Retinal pigment epithelial cell (primary cell): Measurements from ENCODE around the gene ARHGEF6.
A peak's percentile ranks its signal among the peaks of the same experiment; 100 is the strongest.

Source experiments
- DNase-seq: peaks from one replicate; pipeline ENCODE4 v3.0.0-alpha.2; 2010; ENCODE audit warnings: low read depth
- H3K4me3 ChIP-seq: 2 replicates; pipeline ENCODE4 v1.5.1; 2011; ENCODE audit warnings: mild to moderate bottlenecking, low read length, control low read depth, moderate library complexity
- TF ChIP-seq, protein P1 (sequence below): conservative IDR thresholded peaks from 2 replicates; pipeline ENCODE4 v1.5.1; 2011; ENCODE audit warnings: low read depth, low read length, control low read depth, inconsistent platforms

The ARHGEF6 gene

GRCh38 chrX:136733613-136734012, 47.1 kb downstream of the ARHGEF6 start:
- TF ChIP-seq, protein P1, sequence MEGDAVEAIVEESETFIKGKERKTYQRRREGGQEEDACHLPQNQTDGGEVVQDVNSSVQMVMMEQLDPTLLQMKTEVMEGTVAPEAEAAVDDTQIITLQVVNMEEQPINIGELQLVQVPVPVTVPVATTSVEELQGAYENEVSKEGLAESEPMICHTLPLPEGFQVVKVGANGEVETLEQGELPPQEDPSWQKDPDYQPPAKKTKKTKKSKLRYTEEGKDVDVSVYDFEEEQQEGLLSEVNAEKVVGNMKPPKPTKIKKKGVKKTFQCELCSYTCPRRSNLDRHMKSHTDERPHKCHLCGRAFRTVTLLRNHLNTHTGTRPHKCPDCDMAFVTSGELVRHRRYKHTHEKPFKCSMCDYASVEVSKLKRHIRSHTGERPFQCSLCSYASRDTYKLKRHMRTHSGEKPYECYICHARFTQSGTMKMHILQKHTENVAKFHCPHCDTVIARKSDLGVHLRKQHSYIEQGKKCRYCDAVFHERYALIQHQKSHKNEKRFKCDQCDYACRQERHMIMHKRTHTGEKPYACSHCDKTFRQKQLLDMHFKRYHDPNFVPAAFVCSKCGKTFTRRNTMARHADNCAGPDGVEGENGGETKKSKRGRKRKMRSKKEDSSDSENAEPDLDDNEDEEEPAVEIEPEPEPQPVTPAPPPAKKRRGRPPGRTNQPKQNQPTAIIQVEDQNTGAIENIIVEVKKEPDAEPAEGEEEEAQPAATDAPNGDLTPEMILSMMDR = no peak
- no peak for DNase-seq
- H3K4me3 ChIP-seq = no peak overlapping the region

DNA sequence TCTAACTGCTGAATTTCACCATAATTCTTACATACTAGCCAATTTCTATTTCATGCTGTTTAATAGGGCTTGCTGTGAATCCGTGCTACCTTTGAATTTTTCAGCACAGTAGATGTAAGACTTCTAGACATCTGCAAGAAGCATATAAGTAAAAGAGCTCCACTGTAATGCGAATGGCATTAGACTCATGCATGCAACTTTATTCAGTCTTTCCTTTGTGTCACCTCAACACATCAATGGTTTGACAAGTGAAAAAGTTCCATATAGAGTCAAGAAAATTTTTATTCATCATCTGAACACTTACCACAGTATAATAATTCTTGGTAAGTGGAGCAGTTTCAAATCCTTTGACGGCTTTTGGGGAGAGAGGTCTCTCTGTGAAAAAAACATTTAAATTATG, 48.9 kb downstream of the ARHGEF6 start:
- H3K4me3 ChIP-seq = no peak overlapping the region
- DNase-seq = no peak
- TF ChIP-seq, protein P1 = no peak

GRCh38 chrX:136731207-136731782, 49.4 kb downstream of the ARHGEF6 start:
- DNase-seq = no peak
- TF ChIP-seq, protein P1 = no peak
- H3K4me3 ChIP-seq = no peak overlapping the region

GRCh38 chrX:136728393-136728792, 52.3 kb downstream of the ARHGEF6 start:
- no peak overlapping the region for H3K4me3 ChIP-seq
- DNase-seq = no peak
- TF ChIP-seq, protein P1 = no peak

GRCh38 chrX:136725441-136726104, 55.2 kb downstream of the ARHGEF6 start:
- peak; percentile 9 for DNase-seq
- TF ChIP-seq, protein P1 = no peak
- no peak overlapping the region for H3K4me3 ChIP-seq

DNA sequence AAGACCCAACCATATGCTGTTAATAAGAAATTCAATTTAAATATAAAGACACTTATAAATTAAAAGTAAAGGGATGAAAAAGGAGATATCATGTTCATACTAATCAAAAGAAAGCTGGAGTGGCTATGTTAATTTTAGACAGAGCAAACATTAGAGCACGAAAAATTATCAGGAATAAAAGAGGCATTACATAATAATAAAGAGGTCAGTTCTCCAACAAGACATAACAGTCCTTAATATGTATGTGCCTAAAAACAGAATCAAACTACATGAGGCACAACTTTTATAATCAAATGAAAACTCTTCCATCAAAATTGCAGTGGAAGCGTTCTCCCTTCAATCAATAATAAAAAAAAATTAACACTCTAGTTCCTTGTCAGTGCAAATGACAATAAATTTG, 62.6 kb downstream of the ARHGEF6 start:
- TF ChIP-seq, protein P1 = no peak
- DNase-seq = no peak
- H3K4me3 ChIP-seq = no peak overlapping the region
